Liver (tissue), 9 donors: Measurements from ENCODE around the gene DCC. TPM values are rescaled to one million over a fixed set of nuclear protein-coding genes. Genes with fewer than 3 reads are reported as not detected.

Experiments used
- DNase-seq: peaks from one replicate; pipeline ENCODE4 v3.0.0-alpha.2; 2017; ENCODE audit warnings: low spot score
- H3K27ac ChIP-seq, 2 donors: one replicate each; pipeline ENCODE4 v1.7.0; 2013; ENCODE audit warnings: inconsistent platforms in 2 of 2, low read length in 2 of 2, control low read depth in 1 of 2, low read depth in 1 of 2, mild to moderate bottlenecking in 1 of 2
- H3K27me3 ChIP-seq, 4 donors: one replicate each; pipeline versions ENCODE4 v1.6.1 to v1.7.0; 2013; ENCODE audit warnings: low read length in 3 of 4, inconsistent platforms in 1 of 4, mild to moderate bottlenecking in 1 of 4, moderate library complexity in 1 of 4; ENCODE audit not compliant: control insufficient read depth in 4 of 4, insufficient read depth in 4 of 4
- H3K36me3 ChIP-seq, 4 donors: one replicate each; pipeline versions ENCODE4 v1.6.1 to v1.7.0; 2013; ENCODE audit warnings: low read length in 3 of 4, mild to moderate bottlenecking in 3 of 4, low read depth in 1 of 4, moderate library complexity in 1 of 4; ENCODE audit not compliant: control insufficient read depth in 4 of 4, insufficient read depth in 3 of 4
- H3K4me1 ChIP-seq, 4 donors: one replicate each; pipeline versions ENCODE4 v1.6.1 to v1.7.0; 2013; ENCODE audit warnings: low read length in 3 of 4, mild to moderate bottlenecking in 3 of 4, moderate library complexity in 1 of 4; ENCODE audit not compliant: control insufficient read depth in 4 of 4, insufficient read depth in 4 of 4
- H3K4me3 ChIP-seq, 3 donors: one replicate each; pipeline versions ENCODE4 v1.6.1 to v1.7.0; 2013; ENCODE audit warnings: low read length in 3 of 3, control low read depth in 1 of 3, low read depth in 1 of 3, mild to moderate bottlenecking in 1 of 3
- H3K9ac ChIP-seq, 2 donors: one replicate each; pipeline ENCODE4 v1.7.0; 2013; ENCODE audit warnings: low read length in 2 of 2, mild to moderate bottlenecking in 2 of 2, moderate library complexity in 2 of 2, control low read depth in 1 of 2, low read depth in 1 of 2
- H3K9me3 ChIP-seq, 4 donors: one replicate each; pipeline versions ENCODE4 v1.6.1 to v1.7.0; 2013; ENCODE audit warnings: low read length in 3 of 4; ENCODE audit not compliant: control insufficient read depth in 4 of 4
- ATF3 ChIP-seq: IDR thresholded peaks from 2 replicates; pipeline ENCODE4 v1.6.1; 2016; ENCODE audit warnings: antibody characterized with exemption
- CTCF ChIP-seq: fragments of 150-350 bp; IDR thresholded peaks from 2 replicates; pipeline ENCODE4 v1.5.1; 2017; ENCODE audit warnings: improper control_type of control experiment, low read depth, low read length; ENCODE audit not compliant: missing input control
- EGR1 ChIP-seq, 2 donors: IDR thresholded peaks; 2 replicates each; pipeline ENCODE4 v1.6.1; 2016 to 2018; ENCODE audit warnings: antibody characterized with exemption in 2 of 2, low read depth in 2 of 2
- FOXA1 ChIP-seq: IDR thresholded peaks from 2 replicates; pipeline ENCODE4 v1.6.1; 2016; ENCODE audit warnings: antibody characterized with exemption
- FOXA2 ChIP-seq: IDR thresholded peaks from 2 replicates; pipeline ENCODE4 v1.6.1; 2016; ENCODE audit warnings: antibody characterized with exemption
- GABPA ChIP-seq, 2 donors: IDR thresholded peaks in 1 of 2; conservative IDR thresholded peaks in 1 of 2; 2 replicates each; pipeline ENCODE4 v1.6.1; 2016; ENCODE audit warnings: antibody characterized with exemption in 2 of 2, mild to moderate bottlenecking in 1 of 2, moderate library complexity in 1 of 2
- HNF4A ChIP-seq, 2 donors: conservative IDR thresholded peaks; 2 replicates each; pipeline ENCODE4 v1.6.1; 2016; ENCODE audit warnings: antibody characterized with exemption in 2 of 2, mild to moderate bottlenecking in 2 of 2
- HNF4G ChIP-seq: IDR thresholded peaks from 2 replicates; pipeline ENCODE4 v1.6.1; 2016; ENCODE audit warnings: antibody characterized with exemption
- JUND ChIP-seq, 2 donors: IDR thresholded peaks; 2 replicates each; pipeline ENCODE4 v1.6.1; 2016; ENCODE audit warnings: antibody characterized with exemption in 2 of 2
- MAX ChIP-seq: IDR thresholded peaks from 2 replicates; pipeline ENCODE4 v1.6.1; 2016; ENCODE audit warnings: antibody characterized with exemption
- NR2F2 ChIP-seq: IDR thresholded peaks from 2 replicates; pipeline ENCODE4 v1.6.1; 2016; ENCODE audit warnings: antibody characterized with exemption
- RAD21 ChIP-seq, 2 donors: IDR thresholded peaks; 2 replicates each; pipeline ENCODE4 v1.6.1; 2016; ENCODE audit warnings: antibody characterized with exemption in 2 of 2, mild to moderate bottlenecking in 2 of 2
- REST ChIP-seq: IDR thresholded peaks from 2 replicates; pipeline ENCODE4 v1.6.1; 2016; ENCODE audit warnings: antibody characterized with exemption, mild to moderate bottlenecking
- RXRA ChIP-seq, 2 donors: IDR thresholded peaks; 2 replicates each; pipeline ENCODE4 v1.6.1; 2017 to 2018; ENCODE audit warnings: antibody characterized with exemption in 2 of 2, mild to moderate bottlenecking in 1 of 2
- SP1 ChIP-seq: IDR thresholded peaks from 2 replicates; pipeline ENCODE4 v1.6.1; 2018; ENCODE audit warnings: antibody characterized with exemption, mild to moderate bottlenecking
- TAF1 ChIP-seq: conservative IDR thresholded peaks from 2 replicates; pipeline ENCODE4 v1.6.1; 2016; ENCODE audit warnings: antibody characterized with exemption, mild to moderate bottlenecking
- YY1 ChIP-seq: IDR thresholded peaks from 2 replicates; pipeline ENCODE4 v1.6.1; 2016; ENCODE audit warnings: antibody characterized with exemption, mild to moderate bottlenecking
- ZBTB33 ChIP-seq: IDR thresholded peaks from 2 replicates; pipeline ENCODE4 v1.6.1; 2016; ENCODE audit warnings: antibody characterized with exemption
- WGBS: extraction: QIAGEN DNeasy Blood & Tissue Kit; methylation state at CpG from one replicate; pipeline ENCODE4 v1.1.7; 2013; 5-methylcytosine and 5-hydroxymethylcytosine counted together
- polyA plus RNA-seq, 2 donors: library from polyadenylated mRNA; stranded (reverse) in 1 of 2; unstranded in 1 of 2; fragments of 200-250 nt in 1 of 2; fragments of >200 nt in 1 of 2; fragmentation: Nextera tagmentation in 1 of 2; extraction: Ambion mirVana in 1 of 2; gene quantifications; one replicate each; pipeline versions ENCODE4 v1.2.1 to v1.2.3, GENCODE V29; 2013 to 2015
- total RNA-seq, 2 donors: library from RNA; depleted of rRNA; stranded (reverse); fragments of >200 nt; gene quantifications; one replicate each; pipeline ENCODE4 v1.2.3, GENCODE V29; 2014
- donor health status: healthy.
- donor health status: healthy.
- donor health status: healthy.
- donor health status: healthy.
- donor health status: healthy.

Gene DCC
- total and polyA plus RNA-seq, 4 donors, result under 0.01 to 0.03 TPM; not detected in 2

- TF ChIP-seq CTCF, result no peak
- no peak for TF ChIP-seq GABPA (IDR thresholded peaks at IDR 0.05 in 1 of 2, conservative IDR thresholded peaks at IDR 0.05 in 1 of 2)
- TF ChIP-seq FOXA2, result no peak
Observed at GRCh38 chr18:53225567-53226325, 885.7 kb downstream of the DCC start (continued).

GRCh38 chr18:53234610-53235009 is 894.6 kb downstream of the DCC start:
- TF ChIP-seq ATF3, result no peak
- TF ChIP-seq RAD21 (IDR thresholded peaks at IDR 0.05), result no peak
- no peak for TF ChIP-seq FOXA1
- TF ChIP-seq ZBTB33, result no peak
- TF ChIP-seq EGR1 (IDR thresholded peaks at IDR 0.05; ENCODE audit: low read depth in 2 of 2), result no peak
- no peak for TF ChIP-seq RXRA (IDR thresholded peaks at IDR 0.05)
- no peak for TF ChIP-seq GABPA (IDR thresholded peaks at IDR 0.05 in 1 of 2, conservative IDR thresholded peaks at IDR 0.05 in 1 of 2)
- TF ChIP-seq HNF4G, result no peak
- no peak for TF ChIP-seq HNF4A (conservative IDR thresholded peaks at IDR 0.05)
- no peak for TF ChIP-seq JUND (IDR thresholded peaks at IDR 0.05)
- Histone ChIP-seq H3K4me3 (no peak overlapping the region), H3K27ac (no peak overlapping the region), H3K4me1 (no peaks in the 10 kb centered on the region), H3K36me3 (no peaks in the 10 kb centered on the region), H3K9me3 (no peaks in the 10 kb centered on the region), H3K9ac (no peak overlapping the region), H3K27me3 (no peaks in the 10 kb centered on the region)
- 42% methylated on average over 1 of the region's 1 CpG for WGBS
- DNase-seq, result no peak

GRCh38 chr18:53241161-53241560 is 901.2 kb downstream of the DCC start:
- no peak for DNase-seq
- 56% methylated on average over 3 of the region's 3 CpGs for WGBS
- TF ChIP-seq FOXA1 (no peak), FOXA2 (no peak), JUND (IDR thresholded peaks at IDR 0.05) (no peak), TAF1 (no peak), REST (no peak), HNF4A (conservative IDR thresholded peaks at IDR 0.05) (no peak), RAD21 (IDR thresholded peaks at IDR 0.05) (no peak), SP1 (no peak), RXRA (IDR thresholded peaks at IDR 0.05) (no peak), NR2F2 (no peak), YY1 (no peak), CTCF (no peak), GABPA (IDR thresholded peaks at IDR 0.05 in 1 of 2, conservative IDR thresholded peaks at IDR 0.05 in 1 of 2) (no peak), MAX (no peak), HNF4G (no peak), EGR1 (IDR thresholded peaks at IDR 0.05; ENCODE audit: low read depth in 2 of 2) (no peak), ATF3 (no peak)

More at GRCh38 chr18:53241161-53241560, 901.2 kb downstream of the DCC start:
- H3K9me3 ChIP-seq, result peaks cover 0 to 5% (median 0%) of the 10 kb centered on the region in 4 donors
- H3K27me3 ChIP-seq, result no peaks in the 10 kb centered on the region
- no peak overlapping the region for H3K4me3 ChIP-seq
- H3K4me1 ChIP-seq, result no peaks in the 10 kb centered on the region
- no peak overlapping the region for H3K27ac ChIP-seq
- no peak overlapping the region for H3K9ac ChIP-seq
- H3K36me3 ChIP-seq, result no peaks in the 10 kb centered on the region
